ENCODE data around the gene B4GALNT3.

B4GALNT3 gene

DNA sequence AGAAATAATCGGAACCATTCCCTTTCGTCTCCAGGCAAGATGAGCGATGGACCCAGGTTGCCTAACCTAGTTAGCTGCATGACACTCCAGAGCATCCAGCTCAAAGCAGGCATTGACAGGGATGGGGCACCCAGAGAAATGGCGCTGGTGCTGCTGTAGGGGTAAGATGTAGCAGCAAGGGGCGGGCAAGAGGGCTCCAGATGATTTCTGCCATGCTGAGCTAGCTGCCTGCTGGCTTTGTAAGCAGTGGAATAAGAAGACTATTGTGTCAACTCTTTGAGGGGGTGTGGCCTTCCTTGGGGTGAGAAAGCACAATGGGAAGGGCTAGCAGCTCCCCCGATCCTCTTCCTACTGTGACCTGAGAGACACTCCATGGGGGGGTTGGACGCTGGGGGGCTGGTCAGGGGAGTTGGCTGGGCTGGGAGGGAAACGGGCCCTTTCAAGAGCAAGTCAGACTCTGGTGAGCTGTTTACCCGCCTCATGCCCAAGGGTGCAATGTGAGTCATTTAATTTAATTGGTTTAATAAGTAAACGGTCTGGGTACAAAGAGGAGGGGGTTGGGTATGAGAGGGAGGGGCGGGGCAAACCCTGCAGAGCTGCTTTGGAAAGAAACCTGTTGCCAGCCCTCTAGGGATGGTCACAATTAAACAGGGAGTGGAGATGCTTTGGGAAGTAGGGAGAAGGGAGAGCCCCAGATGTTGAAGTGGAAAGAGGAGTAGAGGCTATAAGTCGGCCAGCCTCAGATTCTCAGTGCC lies 50.5 kb downstream of the B4GALNT3 start:
- no peak for DNase-seq

DNA sequence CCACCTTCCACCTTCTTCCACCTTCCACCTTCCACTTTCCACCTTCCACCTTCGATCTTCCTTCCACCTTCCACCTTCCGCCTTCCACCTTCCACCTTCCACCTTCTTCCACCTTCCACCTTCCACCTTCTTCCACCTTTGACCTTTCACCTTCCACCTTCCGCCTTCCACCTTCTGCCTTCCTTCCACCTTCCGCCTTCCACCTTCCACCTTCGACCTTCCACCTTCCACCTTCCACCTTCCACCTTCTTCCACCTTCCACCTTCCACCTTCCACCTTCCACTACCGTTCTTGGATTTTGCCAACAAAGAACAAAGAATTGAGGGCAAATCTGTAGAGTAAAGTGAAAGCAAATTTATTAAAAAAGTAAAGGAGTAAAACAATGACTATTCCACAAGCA lies 53.2 kb downstream of the B4GALNT3 start:
- no peak for DNase-seq

DNA sequence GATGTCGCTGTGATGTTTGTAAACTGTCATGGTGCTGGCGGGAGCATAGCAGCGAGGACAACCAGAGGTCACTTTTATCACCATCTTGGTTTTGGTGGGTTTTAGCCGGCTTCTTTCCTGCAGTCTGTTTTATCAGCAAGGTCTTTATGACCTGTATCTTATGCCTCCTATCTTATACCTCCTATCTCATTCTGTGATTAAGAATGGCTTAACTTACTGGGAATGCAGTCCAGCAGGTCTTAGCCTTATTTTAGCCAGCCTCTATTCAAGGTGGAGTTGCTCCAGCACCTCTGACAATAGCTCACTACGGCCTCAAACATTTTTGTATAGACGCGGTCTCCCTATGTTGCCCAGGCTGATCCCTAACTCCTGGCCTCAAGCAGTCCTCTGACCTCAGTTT lies 53.7 kb downstream of the B4GALNT3 start:
- no peak for DNase-seq

DNA sequence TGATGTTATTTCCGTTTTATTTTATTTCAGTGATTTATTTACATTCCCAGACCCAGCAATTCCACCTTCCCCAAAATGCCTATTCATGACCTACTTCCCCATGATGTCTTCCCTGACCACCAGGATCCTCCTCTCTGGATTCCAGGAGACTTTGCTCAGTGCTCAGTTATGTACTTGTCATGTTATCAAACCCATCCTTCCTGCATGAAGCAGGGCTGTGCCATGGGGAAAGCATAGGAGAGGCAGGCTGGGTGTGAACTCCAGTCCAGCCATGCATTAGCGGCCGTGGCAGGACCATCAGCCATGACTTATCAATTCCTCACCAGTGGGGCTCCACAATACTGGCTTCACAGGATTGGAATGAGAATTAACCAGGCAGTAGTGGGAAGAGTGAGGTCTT lies 57.8 kb downstream of the B4GALNT3 start:
- no peak for DNase-seq

DNA sequence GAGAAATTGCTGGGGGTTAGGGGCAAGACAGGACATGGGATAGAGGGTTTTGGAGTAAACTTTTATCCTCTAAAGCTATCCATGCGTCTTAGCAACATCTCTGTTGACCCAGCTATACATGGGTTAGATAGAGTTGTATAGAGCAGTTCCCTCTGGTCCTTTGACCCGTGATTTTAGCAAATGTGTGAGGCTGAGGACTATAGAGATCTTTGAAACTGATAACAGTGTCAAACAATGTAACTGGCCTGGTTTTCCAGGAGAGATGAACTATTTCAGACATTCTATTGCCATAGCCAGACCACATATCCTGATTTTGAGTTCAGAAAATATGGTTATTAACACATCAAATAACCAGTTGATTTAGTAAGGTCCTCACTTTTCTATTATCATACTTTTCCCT lies 60.4 kb downstream of the B4GALNT3 start:
- no peak for DNase-seq

DNA sequence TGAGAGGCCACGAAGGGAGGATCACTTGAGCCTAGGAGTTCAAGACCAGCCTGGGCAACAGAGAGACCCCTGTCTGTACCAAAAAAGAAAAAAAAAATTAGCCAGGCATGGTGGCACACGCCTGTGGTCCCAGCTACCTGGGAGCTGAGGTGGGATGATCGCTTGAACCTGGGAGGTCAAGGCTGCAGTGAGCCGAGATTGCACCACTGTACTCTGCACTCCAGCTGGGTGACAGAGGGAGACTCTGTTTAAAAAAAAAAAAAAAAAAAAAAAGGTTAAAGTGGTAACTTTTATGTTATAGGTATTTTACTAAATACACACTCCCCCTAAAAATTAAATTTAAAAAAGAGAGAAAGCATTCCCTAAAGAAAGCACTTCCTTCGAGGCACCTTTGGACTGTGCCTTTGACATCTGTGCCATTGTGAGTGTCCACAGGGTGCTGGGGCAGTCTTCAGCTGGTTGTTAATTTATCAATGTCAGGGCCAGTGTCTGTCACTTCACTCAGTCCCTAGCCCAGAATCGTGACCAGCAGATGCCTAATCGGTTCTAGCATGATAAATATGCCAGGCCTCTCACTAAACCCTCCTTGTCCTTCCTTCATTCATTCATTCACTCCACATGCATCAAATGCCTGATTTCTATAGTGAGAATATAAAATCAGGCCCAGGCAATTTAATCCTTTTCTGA lies 63.1 kb downstream of the B4GALNT3 start:
- DNase-seq: no peak

DNA sequence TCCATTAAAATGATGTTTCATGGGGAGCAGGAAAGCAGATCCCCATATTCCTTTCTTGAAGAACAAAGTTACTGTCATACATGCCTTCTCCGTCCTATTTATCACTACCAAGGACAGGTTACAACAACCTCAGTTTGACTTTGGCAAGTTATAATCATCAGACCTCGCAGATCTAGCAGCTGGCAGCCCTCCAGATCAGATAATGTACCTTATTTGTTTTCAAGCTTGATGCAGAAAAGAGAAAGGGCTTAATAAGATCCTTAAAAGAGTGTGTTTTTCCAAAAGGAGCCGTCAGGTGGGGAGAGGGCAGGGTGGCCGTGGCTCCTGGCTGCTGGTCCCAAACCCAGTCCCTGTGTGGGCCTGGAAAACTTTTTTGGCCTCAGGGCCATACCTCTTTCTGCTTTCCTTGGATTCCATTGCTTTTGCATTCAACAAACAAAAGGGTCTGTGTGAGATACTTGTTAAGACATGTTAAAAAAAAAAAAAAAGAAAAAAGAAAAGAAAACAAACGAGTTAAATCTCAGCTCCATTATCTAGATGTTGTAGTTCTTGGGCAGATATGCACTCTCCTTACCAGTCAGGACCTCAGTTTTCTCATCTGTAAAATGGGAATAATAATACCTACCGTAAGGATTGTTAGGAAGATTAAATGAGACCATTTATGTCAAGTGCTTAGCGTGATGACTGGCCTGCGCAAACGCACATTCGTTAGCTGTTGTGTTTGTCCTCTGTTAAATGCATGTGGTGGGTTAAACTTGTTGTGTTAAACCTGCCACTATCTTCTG lies 64.6 kb downstream of the B4GALNT3 start:
- DNase-seq: no peak

DNA sequence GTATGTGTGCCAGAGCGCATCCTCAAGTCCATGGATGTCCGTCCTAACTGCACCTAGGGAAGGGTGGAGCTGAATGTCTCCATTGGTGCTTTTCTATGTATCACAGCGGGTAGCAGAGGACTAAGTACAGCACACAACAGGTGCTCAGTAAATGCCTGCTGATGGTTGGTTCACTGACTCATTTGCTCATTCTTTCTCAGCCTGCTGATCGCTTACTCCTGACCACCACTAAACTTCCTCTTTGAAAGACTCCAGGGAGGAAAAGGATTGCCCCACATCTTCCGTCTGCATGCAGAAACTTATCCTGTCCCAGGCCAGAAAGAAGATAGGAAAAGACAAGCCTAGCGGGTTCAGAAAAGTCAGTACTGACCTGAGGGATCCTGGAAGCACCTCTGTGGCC lies 66.3 kb downstream of the B4GALNT3 start:
- no peak for DNase-seq

DNA sequence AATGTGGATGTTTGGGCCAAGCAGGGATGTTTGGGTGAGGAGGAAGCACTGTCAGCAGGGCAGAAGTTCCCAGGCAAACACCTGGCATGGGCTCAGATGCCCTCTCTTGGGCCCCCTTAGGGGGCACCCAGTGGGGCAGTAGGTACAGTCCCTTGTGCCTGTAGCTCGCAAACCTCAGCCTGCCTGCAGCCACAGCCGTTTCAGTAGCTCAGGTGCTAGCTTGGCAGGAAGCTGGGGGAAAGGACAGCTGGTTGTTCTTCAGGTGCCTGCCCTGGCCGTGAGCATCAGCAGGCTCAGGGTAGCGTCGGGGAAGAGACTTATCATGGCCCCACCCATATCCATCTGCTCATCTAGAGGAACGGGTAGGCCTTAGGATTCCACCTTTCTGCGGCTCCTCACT lies 67.5 kb downstream of the B4GALNT3 start:
- no peak for DNase-seq

DNA sequence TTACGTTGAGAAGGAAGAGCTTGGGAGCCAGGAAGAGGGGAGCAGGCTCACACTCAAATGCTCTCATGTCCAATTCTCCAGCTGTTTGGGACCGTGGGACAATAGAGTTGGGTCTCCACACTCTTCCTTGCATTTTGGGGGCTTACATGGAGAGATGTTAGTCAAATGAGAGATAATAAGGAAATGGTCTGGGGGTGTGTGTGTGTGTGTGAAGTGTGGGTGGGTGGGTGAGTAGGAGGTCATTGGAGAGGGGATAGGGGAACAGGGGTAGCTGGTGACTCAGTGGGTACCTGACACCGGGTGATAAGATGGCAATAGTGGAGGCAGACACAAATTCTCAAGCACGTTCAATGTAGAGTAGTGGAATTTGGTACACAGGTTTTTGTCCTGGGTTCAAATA lies 68.0 kb downstream of the B4GALNT3 start:
- DNase-seq: no peak

DNA sequence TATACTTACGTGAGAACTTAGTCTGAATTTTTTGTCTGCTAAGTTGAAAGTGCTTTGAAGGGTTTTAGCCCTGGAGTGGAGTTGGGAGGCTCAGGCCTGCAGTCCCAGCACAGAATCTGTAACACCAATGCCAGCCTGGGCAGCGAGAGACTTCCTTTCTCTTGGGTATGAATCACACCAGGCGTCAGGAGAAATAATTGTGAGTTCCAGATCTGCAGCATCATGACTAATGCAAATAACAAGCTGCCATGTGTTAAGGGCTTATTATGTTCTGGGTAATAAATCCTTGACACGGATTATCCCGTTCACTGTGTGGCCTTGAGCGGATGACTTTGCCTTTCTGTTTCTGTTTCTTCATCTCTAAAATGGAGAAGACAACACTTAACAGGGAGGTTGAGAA lies 70.6 kb downstream of the B4GALNT3 start:
- no peak for DNase-seq

DNA sequence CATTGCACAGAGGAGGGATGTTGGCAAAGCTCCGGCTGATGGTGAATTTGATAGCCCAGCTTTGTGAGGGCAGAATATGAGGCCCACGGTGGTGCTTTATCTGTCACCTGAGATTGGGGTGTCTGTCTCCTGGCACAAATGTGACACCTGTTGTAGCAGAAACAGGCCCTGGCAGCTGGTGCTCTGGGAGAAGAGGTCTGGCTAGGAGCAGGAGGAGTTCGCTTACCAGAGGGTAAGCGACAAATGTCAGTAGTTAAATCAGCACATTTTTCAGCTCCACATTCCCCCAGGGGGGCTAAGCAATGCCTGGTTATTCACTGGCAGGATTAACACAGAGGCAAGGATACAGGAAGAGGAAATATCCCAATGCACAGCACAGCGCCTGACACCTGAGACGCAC lies 71.1 kb downstream of the B4GALNT3 start:
- DNase-seq: no peak

DNA sequence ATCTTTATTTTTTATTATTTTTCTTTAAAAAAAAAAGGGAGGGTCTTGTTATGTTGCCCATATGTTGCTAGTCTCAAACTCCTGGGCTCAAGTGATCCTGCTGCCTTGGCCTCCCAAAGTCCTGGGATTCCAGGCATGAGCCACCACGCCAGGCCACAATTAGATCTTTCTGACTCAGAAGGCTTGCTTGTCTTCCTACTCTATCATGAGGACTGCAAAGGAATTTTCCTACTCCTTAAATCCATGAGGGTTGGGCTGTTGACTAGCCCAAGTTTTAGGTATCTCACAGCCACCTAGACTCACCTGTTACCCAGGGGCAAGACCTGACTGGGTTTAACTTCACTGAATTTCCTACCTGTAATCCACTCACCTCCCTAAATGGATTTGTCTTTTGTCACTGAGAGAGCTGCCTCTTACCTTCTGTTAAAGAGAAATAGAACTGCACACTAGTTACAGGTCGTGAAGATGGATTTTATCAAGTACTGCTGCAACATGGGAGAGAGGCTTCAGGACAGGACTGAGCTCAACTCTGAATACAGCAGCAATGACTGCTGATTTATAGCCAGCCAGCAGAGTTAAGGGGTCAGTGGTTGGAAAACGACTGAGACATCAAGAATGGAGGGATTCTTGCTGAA lies 72.3 kb downstream of the B4GALNT3 start:
- no peak for DNase-seq

DNA sequence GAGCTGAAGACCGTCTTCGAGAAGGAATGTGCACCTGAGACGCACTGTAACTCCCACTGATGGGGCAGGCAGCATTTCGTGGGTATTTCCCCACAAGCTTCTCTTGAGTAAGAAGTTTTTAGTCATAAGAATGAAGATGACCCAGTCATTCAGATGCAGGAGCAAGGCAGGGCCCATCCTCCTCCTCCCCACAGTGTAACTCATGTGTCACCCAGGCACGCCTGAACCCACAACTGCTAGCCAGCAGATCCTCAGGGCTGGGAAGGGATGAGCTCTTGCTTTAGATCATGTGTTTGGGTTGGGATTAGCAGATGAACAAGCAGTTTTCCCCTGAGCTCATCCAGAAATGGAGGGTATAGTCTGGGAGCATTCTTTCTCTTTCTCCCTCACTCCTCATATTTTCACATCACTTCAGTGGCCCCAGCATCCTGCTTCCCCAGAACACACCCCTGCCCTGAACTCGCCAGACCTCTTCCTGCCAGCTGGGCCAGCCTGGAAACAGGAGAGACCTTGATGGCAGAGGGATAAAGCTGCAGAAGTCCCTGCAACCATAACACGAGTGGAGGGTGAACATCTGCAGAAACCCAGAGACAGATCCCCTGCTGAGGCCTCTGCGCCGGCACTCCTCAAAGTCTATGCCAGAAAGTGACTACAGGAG lies 73.3 kb downstream of the B4GALNT3 start:
- DNase-seq: no peak

DNA sequence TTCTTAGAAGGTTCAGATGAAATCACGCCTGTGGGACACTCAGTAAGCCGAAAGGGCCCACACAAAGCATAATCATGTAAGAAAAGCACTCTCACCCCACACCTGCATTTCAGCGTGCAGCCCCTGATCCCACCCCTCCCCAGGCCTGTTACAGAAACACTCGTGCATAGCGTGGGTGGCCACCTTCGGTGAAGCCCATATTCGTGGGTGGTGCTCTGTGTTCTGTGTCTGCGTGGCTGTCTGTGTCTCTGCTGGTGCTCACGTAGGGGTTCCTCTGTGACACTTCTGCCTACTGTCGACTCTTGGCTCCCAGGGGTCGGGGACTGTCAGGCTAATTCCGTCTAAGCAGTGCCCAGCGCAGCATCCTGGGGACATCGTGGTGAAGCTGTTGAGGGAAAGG lies 74.0 kb downstream of the B4GALNT3 start:
- no peak for DNase-seq

DNA sequence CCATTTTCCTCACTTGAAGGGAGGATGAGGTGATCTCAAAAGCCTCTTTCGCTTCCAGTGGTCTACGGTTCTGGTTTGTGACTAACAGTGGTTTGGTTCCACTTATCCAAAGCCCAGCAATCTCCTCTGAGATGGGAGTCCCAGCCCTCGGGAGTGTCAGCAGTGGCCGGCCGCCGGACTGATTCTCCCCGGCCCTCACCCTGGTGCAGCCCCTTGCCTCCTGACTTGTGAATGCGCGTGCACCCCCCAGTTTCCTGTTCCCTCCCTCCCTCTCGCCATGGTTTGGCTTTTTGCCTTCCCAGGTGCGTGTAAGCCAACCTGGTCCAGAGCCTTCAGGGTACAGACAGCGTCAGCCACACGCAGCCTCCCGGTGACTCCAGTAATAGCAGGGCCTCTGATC lies 74.5 kb downstream of the B4GALNT3 start:
- DNase-seq: no peak

DNA sequence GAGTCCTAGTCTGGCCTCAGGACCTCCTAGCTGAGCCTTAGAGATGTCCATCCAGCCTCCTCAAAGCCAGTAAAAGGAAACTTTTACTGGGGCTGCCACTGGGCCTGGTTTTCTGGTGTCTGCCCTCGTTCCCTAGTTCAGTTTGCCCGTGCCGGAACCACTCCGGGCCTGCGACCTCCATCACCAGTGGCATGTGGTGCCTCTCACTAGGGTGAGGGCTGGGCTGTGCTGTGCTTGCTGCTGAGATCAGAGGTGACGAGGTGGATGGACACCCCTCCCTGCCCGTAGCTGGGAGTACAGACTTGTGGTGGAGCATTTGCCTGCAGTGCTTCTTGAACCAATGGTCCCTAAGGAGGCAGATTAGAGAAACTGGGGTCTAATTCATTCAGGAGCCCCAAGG lies 75.7 kb downstream of the B4GALNT3 start:
- DNase-seq: no peak

DNA sequence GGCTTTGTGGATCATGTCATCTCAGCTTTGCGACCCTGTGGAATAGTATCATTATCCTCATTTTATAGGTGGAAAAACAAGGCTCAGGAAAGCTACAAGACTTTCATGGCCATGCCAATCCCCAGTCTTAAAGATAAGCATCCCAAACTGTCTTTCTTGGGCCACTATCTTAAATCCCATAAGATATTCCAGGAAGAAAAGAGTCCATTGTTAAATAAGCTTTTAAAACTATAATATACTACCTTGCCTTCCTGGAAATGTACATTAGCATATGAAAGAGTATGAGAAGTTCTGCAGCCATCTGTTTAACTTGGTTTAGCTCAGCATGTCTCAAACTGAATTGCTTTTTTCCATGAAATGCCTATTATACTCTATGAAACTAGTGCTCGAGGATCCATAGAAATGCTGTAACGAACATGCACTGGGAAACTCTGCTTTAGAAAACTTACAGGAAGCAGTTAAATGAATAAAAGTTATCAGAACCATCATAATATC lies 77.1 kb downstream of the B4GALNT3 start:
- no peak for DNase-seq

DNA sequence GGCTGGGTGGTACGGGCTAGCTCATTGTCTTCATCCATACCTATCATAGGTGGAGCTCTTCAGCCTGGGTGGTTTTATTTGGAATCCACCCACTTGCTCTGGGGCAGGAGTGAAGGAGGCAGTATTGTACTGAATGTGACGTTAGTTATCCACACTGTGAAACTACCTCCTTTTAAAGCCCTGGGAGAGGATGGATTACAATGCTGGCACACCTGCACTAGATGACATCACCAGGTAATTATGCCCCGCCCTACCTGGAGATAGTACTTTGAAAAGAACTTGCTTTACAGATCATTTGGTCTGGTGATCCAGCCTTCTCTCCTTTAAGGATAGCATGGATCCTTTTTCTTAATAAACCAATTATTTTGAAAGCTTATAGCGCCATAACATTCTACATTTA lies 78.0 kb downstream of the B4GALNT3 start:
- DNase-seq: no peak

DNA sequence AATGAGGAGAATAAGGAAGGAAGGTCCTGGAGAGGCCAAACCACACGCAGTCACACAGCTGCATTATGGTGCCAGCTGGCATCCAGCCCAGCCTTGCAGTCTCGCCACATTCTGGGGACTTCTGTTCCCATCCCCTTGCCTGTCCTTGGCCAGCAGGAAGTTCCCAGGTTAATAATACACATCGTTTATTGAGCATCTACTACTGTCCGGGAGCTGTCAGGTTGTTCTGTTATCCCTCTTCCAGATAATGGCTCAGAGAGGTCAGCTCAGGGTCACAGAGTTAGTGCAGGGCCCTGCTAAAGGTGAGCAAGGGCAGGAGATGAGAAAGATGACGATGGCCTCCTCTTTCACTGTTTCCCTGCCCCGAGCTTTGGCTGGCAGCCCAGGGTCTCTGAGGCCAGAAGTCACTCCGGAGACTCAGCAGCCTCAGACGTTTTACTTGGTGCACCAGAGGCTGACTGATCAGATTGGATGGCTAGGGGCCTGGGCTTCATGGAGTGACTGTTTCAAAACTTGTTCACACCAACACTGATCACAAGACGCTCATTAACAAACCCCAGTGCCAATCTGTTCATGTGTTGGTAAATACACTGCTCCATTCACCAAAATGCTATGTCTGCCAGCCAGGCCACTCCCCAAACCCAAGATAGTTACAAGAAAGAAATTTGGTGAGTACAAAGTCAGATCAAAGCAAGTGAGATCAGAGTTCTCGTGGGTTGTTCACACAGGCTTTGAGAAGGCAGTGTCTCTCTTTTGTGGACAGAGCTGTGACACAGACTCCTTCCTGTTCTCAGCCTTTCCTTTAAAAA lies 79.2 kb downstream of the B4GALNT3 start:
- peak; percentile 81 for DNase-seq

DNA sequence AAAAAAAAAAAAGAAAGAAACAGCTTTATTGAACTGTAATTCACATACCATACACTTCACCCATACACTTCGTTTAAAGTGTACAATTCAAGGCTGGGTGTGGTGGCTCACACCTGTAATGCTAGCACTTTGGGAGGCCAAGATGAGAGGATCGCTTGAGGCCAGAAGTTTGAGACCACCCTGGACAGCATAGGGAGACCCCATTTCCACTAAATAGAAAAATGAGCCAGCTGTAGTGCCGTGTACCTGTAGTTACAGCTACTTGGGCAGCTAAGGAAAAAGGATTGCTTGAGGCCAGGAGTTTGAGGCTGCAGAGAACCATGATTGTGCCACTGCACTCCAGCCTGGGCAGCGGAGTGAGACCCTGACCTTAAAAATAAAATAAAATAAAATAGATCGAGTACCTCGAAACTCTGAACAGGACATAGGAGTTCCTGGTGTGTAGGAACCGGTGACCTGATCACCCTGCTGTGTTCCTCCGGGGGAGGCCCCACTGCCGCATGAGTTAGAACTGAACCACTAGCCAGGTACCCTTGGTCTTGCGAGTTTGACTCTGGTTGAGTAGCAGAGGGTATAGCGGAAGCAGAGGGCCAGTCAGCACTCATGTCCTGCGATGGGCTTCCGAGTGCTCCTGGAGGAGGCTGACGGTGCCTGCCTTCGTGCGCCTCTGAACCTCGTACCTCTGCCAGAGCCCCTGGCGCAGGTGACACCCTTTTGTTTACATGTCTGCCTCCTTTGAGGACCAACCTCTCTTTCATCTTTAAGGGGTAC lies 80.0 kb downstream of the B4GALNT3 start:
- no peak for DNase-seq

All from CD4-positive, alpha-beta T cell treated with Interleukin-4 for 4 hours (primary cell).